A549 treated with Mapracorat at 1 μM for 4 hours (cell line): ENCODE results near the gene CCL26. TPM values are rescaled to one million over a fixed set of nuclear protein-coding genes. Genes with fewer than 3 reads are reported as not detected.

Experiments
- total RNA-seq: library from RNA; stranded (reverse); fragments of 200-300 nt; extraction: Qiagen RNA extraction; gene quantifications from 5 replicates; pipeline ENCODE4 v1.2.3, GENCODE V29; 2022

The CCL26 gene, protein sequence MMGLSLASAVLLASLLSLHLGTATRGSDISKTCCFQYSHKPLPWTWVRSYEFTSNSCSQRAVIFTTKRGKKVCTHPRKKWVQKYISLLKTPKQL
- 8.5 to 9.9 TPM (median 9.6 TPM) in 5 replicates for total RNA-seq

DNA sequence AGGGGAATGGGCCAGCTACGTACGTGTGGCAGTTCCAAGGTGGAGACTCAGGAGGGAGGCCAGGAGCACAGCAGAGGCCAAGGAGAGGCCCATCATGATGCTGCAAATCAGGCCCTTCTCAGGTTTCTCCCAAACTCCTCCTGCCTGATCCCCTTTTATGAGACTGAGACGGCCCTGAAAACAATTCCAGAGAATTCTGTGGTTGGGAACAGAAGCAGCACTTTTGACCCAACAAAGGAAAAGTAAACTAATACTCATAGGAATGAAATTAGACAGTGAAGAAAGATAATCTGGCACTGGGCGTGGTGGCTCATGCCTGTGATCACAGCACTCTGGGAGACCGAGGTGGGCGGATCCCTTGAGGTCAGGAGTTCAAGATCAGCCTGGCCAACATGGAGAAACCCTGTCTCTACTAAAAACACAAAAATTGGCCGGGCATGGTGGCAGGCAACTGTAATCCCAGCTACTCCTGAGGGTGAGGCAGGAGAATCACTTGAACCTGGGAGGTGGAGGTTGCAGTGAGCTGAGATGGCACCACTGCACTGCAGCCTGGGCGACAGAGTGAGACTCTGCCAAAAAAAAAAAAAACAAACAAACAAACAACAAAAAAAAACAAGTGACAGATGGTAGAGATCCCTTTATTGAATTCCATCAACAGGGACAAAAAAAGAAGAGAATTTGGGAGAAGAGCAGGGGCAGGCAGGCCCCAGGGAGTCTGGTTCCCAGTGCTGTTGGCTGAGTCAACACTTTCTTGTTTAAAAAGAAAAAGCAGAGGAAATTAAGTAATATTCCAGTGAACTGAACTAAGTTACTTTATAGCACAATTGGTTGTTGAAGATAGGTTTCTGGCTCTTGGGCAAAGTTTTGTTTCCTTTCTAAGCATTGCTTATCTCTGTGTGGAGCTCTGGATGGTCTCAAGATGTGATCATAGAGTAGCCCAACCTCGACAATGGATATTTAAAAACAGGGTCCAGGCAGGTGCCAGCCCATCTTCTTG lies at the start of gene CCL26:
Gene CCL26, minus strand, starts transcription at position 131 of the 997 bp plus-strand sequence. Its CDS starts 35 bp downstream, at position 96.

GRCh38 chr7:75813781-75814236 lies 41.8 kb upstream of the CCL26 start, which contains the start of gene CCL24:
Gene CCL24 (minus strand): TSS chr7:75813806. CDS start chr7:75813715, 91 bp downstream.

GRCh38 chr7:75738604-75738974 lies 33.4 kb downstream of the CCL26 start, which contains the start of gene HIP1:
Gene HIP1 (minus strand): TSS chr7:75738941. CDS start chr7:75738920, 21 bp downstream.

Other genes starting within 250 kb of the CCL26 start
- 17.3 to 26.6 TPM (median 24.5 TPM) in 5 replicates for gene HIP1, start 33.3 kb downstream of the CCL26 start, total RNA-seq
- gene CCL24, start 41.6 kb upstream of the CCL26 start, total RNA-seq: not detected in 5 replicates
- gene RHBDD2, start 106.8 kb upstream of the CCL26 start, total RNA-seq: 80.2 to 97.0 TPM (median 91.0 TPM) in 5 replicates
- 112 to 177 TPM (median 175 TPM) in 5 replicates for gene POR, start 142.9 kb upstream of the CCL26 start, total RNA-seq
- 37.6 to 47.3 TPM (median 42.0 TPM) in 5 replicates for gene TMEM120A, start 222.4 kb upstream of the CCL26 start, total RNA-seq